HEK293 (cell line): ENCODE measurements around the gene ZMPSTE24.

Source experiments
- BCL11B ChIP-seq: fragments of 450-650 bp; formaldehyde crosslinking; IDR thresholded peaks from 2 replicates; pipeline ENCODE4 v1.5.1; 2016; ENCODE audit warnings: low read depth, missing biosample characterization, missing genetic modification characterization
- ZBTB8A ChIP-seq: fragments of 450-650 bp; formaldehyde crosslinking; IDR thresholded peaks from 2 replicates; pipeline ENCODE4 v1.5.1; 2016; ENCODE audit warnings: missing biosample characterization, missing genetic modification characterization
- ZEB2 ChIP-seq: fragments of 450-650 bp; formaldehyde crosslinking; IDR thresholded peaks from 2 replicates; pipeline ENCODE4 v1.5.1; 2016; ENCODE audit warnings: missing biosample characterization, missing genetic modification characterization
- ZNF560 ChIP-seq: fragments of 450-650 bp; formaldehyde crosslinking; IDR thresholded peaks from 2 replicates; pipeline ENCODE4 v1.5.1; 2017; ENCODE audit warnings: missing biosample characterization, missing genetic modification characterization, borderline replicate concordance
- TF ChIP-seq, protein P1 (sequence below): fragments of 450-650 bp; formaldehyde crosslinking; IDR thresholded peaks from 2 replicates; pipeline ENCODE4 v1.5.1; 2016; ENCODE audit warnings: missing biosample characterization, missing genetic modification characterization
- TF ChIP-seq, protein P2 (sequence below): fragments of 450-650 bp; formaldehyde crosslinking; IDR thresholded peaks from 2 replicates; pipeline ENCODE4 v1.5.1; 2016; ENCODE audit warnings: missing biosample characterization, missing genetic modification characterization
- TF ChIP-seq, protein P3 (sequence below): fragments of 450-650 bp; formaldehyde crosslinking; IDR thresholded peaks from 2 replicates; pipeline ENCODE4 v1.5.1; 2016; ENCODE audit warnings: missing biosample characterization, missing genetic modification characterization

DNA sequence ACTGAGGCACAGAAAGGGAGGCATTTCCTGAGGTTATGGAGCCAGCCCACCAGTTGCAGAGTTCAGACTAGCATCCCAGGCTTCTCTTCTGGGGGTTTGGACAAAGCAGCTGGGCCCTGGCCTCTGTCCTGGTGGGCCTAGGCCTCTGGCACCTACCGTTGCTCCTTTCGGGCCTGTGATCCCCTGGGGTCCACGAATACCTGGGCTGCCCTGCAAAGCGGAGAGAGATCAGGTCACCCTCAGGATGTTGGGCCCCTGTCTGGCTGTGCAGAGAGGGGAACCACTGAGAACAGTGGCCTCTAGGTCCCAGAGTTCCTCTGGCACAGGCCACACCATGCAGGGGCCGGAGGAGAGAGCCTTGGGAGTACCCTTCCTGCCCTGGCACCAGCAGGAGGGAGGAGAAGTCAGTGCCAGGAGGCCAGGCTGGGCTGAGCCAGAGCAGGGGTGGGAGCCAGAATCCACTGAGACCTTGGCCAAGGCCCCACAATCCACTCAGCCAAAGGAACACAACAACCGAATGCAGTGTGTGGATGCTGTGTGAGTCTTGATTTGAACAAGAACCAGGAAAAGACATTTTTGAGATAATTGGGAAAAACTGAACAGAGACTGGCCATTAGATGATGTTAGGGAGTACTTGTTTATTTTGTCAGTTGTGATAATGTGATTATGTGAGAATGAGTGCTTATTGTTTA lies 50.1 kb downstream of the ZMPSTE24 start:
- TF ChIP-seq, protein P1, sequence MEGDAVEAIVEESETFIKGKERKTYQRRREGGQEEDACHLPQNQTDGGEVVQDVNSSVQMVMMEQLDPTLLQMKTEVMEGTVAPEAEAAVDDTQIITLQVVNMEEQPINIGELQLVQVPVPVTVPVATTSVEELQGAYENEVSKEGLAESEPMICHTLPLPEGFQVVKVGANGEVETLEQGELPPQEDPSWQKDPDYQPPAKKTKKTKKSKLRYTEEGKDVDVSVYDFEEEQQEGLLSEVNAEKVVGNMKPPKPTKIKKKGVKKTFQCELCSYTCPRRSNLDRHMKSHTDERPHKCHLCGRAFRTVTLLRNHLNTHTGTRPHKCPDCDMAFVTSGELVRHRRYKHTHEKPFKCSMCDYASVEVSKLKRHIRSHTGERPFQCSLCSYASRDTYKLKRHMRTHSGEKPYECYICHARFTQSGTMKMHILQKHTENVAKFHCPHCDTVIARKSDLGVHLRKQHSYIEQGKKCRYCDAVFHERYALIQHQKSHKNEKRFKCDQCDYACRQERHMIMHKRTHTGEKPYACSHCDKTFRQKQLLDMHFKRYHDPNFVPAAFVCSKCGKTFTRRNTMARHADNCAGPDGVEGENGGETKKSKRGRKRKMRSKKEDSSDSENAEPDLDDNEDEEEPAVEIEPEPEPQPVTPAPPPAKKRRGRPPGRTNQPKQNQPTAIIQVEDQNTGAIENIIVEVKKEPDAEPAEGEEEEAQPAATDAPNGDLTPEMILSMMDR (tag by site-specific recombination) = no peak
- no peak for TF ChIP-seq BCL11B (tag by site-specific recombination)
- TF ChIP-seq, protein P2, sequence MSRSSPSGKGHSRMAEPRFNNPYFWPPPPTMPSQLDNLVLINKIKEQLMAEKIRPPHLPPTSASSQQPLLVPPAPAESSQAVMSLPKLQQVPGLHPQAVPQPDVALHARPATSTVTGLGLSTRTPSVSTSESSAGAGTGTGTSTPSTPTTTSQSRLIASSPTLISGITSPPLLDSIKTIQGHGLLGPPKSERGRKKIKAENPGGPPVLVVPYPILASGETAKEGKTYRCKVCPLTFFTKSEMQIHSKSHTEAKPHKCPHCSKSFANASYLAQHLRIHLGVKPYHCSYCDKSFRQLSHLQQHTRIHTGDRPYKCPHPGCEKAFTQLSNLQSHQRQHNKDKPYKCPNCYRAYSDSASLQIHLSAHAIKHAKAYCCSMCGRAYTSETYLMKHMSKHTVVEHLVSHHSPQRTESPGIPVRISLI (tag by site-specific recombination) = no peak
- TF ChIP-seq ZBTB8A = no peak
- TF ChIP-seq, protein P3, sequence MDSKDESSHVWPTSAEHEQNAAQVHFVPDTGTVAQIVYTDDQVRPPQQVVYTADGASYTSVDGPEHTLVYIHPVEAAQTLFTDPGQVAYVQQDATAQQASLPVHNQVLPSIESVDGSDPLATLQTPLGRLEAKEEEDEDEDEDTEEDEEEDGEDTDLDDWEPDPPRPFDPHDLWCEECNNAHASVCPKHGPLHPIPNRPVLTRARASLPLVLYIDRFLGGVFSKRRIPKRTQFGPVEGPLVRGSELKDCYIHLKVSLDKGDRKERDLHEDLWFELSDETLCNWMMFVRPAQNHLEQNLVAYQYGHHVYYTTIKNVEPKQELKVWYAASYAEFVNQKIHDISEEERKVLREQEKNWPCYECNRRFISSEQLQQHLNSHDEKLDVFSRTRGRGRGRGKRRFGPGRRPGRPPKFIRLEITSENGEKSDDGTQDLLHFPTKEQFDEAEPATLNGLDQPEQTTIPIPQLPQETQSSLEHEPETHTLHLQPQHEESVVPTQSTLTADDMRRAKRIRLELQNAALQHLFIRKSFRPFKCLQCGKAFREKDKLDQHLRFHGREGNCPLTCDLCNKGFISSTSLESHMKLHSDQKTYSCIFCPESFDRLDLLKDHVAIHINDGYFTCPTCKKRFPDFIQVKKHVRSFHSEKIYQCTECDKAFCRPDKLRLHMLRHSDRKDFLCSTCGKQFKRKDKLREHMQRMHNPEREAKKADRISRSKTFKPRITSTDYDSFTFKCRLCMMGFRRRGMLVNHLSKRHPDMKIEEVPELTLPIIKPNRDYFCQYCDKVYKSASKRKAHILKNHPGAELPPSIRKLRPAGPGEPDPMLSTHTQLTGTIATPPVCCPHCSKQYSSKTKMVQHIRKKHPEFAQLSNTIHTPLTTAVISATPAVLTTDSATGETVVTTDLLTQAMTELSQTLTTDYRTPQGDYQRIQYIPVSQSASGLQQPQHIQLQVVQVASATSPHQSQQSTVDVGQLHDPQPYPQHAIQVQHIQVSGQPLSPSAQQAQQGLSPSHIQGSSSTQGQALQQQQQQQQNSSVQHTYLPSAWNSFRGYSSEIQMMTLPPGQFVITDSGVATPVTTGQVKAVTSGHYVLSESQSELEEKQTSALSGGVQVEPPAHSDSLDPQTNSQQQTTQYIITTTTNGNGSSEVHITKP (tag by site-specific recombination) = no peak
- no peak for TF ChIP-seq ZEB2 (tag by site-specific recombination)
- no peak for TF ChIP-seq ZNF560 (tag by site-specific recombination)
